ENCODE measurements around the gene PODN. TPM values are rescaled to one million over a fixed set of nuclear protein-coding genes. Genes with fewer than 3 reads are reported as not detected.

Gene PODN
- total RNA-seq, 1 experiment from 2014 or later = 0.17 TPM

GRCh38 chr1:53121319-53122172 is 59.5 kb downstream of the PODN start:
- H3K36me3 Mint-ChIP-seq (ENCODE audit: insufficient read depth in 1 of 3, low read depth in 3 of 3) = no peaks in the 10 kb centered on the region
- H4K91ac ChIP-seq (ENCODE audit: insufficient read length, low read depth, low read length) = no peak overlapping the region
- no peak overlapping the region for H3K18ac ChIP-seq (ENCODE audit: insufficient read length, low read depth, low read length)
- no peak overlapping the region for H3K4me3 Mint-ChIP-seq
- peaks cover 4% of the 10 kb centered on the region for H3K4me1 ChIP-seq (ENCODE audit: insufficient read depth, low read length)
- no peak overlapping the region for H2BK12ac ChIP-seq (ENCODE audit: insufficient read length, low read depth, low read length)
- H3K4me2 ChIP-seq (ENCODE audit: insufficient read depth, insufficient read length, low read length) = no peak overlapping the region
- DNase-seq = no peak
- H3K14ac ChIP-seq (ENCODE audit: insufficient read depth, low read length) = no peak overlapping the region; the same call in 1 of the 2 replicates
- H2AFZ ChIP-seq (ENCODE audit: low read length) = no peak overlapping the region
- no peaks in the 10 kb centered on the region for H3K9me3 ChIP-seq (ENCODE audit: control insufficient read depth, low read depth, low read length)
- peaks cover 29 to 54% of the 10 kb centered on the region in 2 experiments for H3K4me1 Mint-ChIP-seq
- H3K4ac ChIP-seq (ENCODE audit: low read depth, low read length) = no peak overlapping the region
- H3K27me3 ChIP-seq (ENCODE audit: insufficient read depth, low read length) = no peaks in the 10 kb centered on the region
- H2BK15ac ChIP-seq (ENCODE audit: low read depth, low read length) = no peak overlapping the region
- no peak overlapping the region for H3K23ac ChIP-seq (ENCODE audit: insufficient read length, low read depth, low read length)
- H3K9me3 Mint-ChIP-seq = no peaks in the 10 kb centered on the region; a peak in 1 of 5 replicates
- H4K5ac ChIP-seq (ENCODE audit: insufficient read length, low read depth, low read length) = no peak overlapping the region
- no peaks in the 10 kb centered on the region for H3K23me2 ChIP-seq (ENCODE audit: insufficient read length, low read depth, low read length, poor library complexity, severe bottlenecking)
- no CpG with 5 or more reads among the region's 18 CpGs for WGBS (ENCODE audit: extremely low coverage, insufficient read length, low lambda C conversion rate)
- no peak overlapping the region for H2BK120ac ChIP-seq (ENCODE audit: low read depth, low read length, poor library complexity, severe bottlenecking)
- no peak overlapping the region for H2AK5ac ChIP-seq (ENCODE audit: insufficient read length, low read length)
- H4K20me1 ChIP-seq (ENCODE audit: control insufficient read depth, insufficient read depth, insufficient read length) = no peaks in the 10 kb centered on the region
- H2BK20ac ChIP-seq (ENCODE audit: low read depth, low read length, poor library complexity, severe bottlenecking) = no peak overlapping the region
- peak overlapping the region in 1 of 3 experiments; percentile 67; a peak in 2 of 7 replicates for H3K27ac Mint-ChIP-seq
- no peaks in the 10 kb centered on the region for H3K79me1 ChIP-seq (ENCODE audit: insufficient read depth, low read depth, low read length, poor library complexity, severe bottlenecking)
- no peak for TF ChIP-seq CTCF (conservative IDR thresholded peaks at IDR 0.05)
- H4K8ac ChIP-seq (replicated peaks; ENCODE audit: insufficient read length, low read depth, low read length) = no peak overlapping the region
- H3K79me2 ChIP-seq (ENCODE audit: insufficient read depth, low read length) = no peaks in the 10 kb centered on the region
- no peak overlapping the region for H3K27ac ChIP-seq (ENCODE audit: insufficient read length, low read depth, low read length)
- H3K27me3 Mint-ChIP-seq (ENCODE audit: low read depth) = peaks cover 21% of the 10 kb centered on the region
- H2BK5ac ChIP-seq (ENCODE audit: insufficient read length, low read length) = no peak overlapping the region
- no peak overlapping the region for H3T11ph ChIP-seq (ENCODE audit: low read length)
- H3K9ac ChIP-seq (ENCODE audit: extremely low read depth, insufficient read length, low read length) = no peak overlapping the region
- no peak overlapping the region for H3K56ac ChIP-seq (ENCODE audit: insufficient read length, low read depth, low read length)

Measured in H9 (cell line).